GM19035 (cell line): Measurements from ENCODE around the gene PDGFB.

ENCODE experiments used
- ATAC-seq: cut with Tn5 transposase; IDR thresholded peaks from one replicate; pipeline ENCODE4 v1.9.1; 2021; ENCODE audit not compliant: unreplicated experiment

The PDGFB gene

DNA sequence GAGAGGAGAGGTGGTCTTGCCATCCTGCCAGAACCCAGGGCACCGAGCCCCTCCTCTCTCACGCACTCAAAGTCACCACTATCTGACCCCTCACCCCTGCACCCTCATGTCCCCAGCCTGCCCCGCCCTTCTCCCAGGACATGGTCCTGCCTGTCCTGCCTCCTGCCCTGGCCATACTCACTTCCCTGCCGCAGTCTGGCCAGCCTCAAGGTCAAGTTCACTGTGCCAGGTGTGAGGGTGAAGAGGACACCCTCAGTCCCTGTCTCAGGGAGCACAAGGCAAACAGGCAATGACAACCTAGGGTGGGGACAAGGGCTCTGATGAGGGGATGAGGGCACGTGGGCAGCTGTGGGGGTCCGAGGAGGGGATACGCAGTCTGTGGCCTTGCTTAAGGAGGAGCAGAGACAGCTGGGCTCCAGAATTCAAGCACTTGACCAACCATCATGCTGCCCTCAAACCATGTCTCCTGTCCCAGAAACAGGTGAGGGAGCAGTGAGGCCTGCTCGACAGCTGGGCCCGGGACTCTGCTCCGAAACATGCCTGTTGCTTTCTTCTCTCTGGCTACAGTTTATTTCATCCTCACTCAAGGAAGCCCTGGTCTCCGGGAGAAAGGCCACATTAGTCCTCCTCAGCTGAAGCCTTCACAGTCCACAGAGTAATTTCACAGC is 36.6 kb downstream of the PDGFB start:
- ATAC-seq: no peak

DNA sequence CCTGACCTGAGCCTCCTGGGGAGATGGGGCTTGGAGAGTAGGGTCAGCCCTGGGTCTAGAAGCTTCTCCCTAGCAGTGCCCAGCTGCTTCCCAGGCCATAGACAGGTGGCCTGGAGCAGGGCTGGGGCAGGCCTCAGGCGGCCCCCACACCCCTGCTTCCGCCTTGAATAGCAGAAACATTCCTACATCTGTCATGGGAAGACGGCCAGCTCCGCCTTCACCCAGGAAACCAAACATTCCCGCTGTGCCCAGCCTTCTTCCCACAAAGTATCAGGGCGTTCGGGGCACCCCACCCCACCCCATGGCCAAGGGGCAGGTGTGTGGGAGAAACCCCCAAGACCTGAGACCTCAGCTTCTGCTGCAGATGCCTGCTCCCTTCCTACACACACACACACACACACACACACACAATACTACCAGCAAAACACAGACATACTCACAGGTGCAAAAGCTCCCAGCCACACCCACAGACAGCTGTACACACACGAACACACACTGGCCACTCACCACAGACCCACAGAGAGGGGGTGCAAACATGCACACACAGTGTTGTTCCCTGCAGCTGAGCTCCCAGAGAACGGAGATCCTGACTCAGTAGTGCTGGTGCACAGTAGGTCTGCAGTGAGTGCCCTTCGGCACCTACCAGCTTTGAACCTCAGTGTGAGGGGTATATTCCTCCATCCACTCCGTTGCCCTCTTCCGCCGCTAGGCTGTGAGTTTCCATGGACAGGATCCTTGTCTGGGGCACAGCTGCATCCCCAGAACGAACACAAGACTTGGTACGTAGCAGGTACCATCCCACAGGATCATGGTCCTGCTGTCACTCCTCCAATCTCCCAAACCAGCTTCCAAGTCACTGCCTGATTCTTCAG is 37.4 kb downstream of the PDGFB start:
- ATAC-seq: no peak

DNA sequence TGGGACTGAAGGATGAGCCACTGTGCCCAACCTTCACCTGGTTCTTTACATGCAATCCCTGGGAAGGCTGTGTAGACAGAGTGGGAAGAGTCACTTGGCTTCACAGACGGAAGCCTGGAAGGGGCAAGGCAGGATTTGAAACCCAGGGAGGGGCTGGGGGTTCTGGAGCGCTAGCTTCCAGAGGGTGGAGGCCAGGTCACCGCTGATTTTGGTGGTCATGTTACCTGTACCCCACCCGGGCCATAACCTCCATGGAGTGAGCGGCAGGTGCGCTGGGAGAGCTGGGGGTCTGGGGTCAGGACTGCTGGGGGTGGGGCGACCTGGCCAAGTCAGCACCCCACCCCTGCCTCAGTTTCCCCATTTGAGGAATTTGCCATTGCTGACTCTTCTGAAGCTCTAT is 38.3 kb downstream of the PDGFB start:
- ATAC-seq: no peak

DNA sequence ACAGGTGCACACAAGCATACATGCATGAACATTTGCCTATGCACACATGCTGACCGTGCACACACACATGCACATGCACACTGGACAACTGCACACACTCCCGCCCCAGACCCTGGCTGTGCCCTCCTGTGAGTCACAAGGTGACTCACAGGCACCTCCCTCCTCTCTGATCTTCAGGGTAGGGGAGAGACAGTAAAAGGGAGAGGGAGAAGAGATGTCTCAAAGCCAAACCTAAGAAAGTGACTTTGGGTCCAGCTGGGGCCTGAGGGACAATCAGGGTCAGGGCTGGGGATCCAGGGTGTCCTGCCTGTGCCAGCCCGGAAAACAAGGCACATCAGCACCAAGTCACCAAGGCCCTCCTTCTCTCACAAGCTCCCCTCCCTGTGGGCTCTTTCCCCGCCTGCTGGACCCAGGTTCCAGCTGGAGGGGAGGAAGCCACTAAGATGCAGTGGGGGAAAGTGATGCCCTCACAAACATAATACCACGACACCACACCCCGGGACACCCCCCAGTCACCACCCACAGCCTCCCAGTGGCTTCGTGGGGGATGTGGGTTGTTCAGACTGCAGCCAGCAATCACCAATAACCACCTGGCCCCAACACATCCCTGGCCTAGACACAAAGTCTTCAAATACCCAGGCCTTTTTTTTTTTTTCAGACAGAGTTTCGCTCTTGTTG is 39.3 kb downstream of the PDGFB start:
- ATAC-seq: no peak

DNA sequence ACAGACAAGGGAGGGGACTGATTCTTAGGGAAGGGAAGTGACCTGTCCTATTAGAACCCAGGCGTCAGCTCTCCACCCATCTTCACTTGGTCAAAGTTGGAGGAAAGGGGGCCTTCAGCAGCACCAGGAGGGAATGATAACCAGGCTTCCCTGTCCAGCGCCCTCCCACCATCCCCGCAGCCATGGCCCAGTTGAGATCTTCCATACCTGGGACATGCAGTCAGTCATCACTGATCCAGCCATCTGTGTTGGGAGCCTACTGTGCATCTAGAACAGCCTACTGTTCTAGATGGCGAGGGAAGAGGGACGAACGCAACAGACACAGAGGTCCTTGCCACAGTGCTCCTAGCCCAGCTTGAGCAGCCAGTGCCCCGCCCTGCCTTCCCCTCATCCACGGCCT is 40.6 kb downstream of the PDGFB start:
- no peak for ATAC-seq

DNA sequence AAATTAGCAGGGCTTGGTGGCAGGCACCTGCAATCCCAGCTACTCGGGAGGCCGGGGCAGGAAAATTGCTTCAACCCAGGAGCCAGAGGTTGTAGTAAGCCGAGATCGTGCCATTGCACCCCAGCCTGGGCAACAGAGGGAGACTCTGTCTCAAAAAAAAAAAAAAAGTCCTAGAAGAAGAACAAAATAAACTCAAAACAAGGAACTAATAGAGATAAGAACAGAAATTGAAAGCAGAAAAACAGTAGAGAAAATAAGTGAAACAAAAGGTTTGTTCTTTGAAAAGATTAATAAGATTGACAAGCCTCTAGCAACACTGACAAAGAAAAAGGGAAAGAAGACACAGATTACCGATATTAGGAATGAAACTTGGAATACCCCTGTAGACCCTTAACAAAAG is 47.2 kb downstream of the PDGFB start:
- no peak for ATAC-seq

DNA sequence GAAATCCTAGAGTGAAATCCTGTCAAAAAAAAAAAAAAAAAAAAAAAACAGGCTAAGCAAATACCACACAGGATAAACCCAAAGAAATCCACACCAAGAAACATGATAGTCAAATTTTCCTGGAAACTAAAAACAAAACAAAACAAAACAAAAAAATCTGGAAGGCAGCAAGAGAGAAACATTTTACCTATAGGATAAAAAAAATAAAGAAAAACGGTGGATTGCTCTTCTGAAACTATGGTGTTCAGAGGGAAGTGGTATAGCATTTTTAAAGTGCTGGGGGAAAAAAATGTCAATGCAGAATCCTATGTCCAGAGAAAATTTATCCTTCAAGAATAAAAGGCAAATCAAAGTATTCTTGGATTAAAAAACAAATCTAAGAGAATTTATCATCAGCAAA is 50.7 kb downstream of the PDGFB start:
- no peak for ATAC-seq

DNA sequence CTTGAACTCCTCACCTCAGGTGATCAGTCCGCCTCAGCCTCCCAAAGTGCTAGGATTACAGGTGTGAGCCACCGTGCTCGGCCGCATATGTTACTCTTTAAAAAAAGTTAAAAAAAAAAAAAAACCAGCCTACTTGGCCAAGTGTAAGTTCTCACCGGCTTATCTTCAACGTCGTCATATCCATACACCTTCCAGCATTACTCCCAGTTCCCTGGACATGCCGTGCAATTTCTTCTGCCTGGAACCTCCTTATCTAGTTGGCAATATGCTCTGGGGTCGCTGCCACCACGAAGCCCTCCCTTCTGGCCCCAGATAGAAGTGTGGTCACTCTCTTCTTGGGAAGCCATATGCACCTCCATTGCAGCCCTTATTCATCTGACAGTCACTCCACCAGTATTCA is 56.0 kb downstream of the PDGFB start:
- no peak for ATAC-seq

DNA sequence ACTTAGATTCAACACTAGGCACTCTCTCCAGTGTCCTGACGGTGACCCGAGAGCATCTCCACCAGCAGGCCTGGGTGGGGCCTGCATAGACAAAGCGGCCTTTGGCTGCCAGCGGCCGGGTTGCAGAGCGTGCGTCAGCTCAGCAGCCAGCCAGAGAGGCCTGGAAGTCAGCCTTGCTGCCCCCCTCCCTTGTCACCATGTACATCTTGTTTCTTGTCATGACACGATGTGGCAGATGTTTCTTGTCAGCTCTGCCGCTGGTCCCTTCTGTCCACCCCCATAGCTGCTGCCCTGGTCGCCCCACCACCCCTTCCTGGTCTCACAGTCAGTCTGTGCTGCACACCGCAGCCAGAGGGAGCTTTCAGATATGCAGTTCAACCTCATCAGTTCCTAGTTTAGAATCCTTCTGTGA is 59.2 kb downstream of the PDGFB start:
- ATAC-seq: no peak

DNA sequence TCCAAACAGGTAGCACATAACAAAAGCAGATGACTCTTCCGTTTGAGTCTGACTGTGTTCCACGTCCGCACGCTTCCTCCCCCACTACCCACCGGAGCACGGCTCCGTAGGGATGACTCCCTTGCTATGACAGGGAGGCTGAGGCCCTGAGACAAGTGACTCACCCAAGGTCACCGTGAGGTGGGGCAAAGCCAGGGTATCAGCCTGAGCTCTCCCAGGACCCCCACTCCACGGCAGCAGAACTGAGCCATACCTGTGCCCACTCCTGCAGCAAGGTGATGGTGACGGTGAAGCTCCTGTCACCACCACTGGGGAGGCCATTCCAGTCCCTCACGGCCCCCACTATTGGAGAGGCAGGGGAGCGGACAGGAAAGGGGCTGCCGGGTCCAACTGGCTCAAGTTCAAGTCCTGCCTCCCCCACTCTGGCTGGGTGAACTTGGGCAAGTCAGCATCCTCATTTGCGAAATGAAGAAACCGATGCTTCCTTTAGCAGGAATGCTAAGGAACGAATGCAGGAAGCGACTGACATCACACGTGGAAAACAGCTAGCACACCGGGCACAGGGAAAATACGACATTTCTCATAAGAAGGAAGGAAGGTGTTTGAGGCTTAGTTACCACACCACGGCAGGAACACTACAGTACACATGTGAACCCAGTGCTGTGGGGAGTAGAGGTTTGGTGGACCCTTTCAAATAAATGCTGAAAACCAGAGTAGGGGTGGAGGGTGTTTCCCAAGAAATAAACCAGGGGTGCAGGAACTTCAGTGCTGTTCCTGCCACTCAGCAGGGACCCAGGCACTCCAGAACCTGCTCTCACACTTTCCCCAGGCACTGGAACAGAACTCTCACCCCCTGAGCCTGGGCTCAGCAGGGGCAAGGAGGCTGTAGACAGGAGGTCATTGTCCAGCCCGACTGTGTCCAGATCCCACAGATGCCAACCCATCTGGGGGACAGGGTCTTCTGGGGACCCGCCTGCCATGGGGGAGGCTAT is 59.9 kb downstream of the PDGFB start:
- no peak for ATAC-seq

DNA sequence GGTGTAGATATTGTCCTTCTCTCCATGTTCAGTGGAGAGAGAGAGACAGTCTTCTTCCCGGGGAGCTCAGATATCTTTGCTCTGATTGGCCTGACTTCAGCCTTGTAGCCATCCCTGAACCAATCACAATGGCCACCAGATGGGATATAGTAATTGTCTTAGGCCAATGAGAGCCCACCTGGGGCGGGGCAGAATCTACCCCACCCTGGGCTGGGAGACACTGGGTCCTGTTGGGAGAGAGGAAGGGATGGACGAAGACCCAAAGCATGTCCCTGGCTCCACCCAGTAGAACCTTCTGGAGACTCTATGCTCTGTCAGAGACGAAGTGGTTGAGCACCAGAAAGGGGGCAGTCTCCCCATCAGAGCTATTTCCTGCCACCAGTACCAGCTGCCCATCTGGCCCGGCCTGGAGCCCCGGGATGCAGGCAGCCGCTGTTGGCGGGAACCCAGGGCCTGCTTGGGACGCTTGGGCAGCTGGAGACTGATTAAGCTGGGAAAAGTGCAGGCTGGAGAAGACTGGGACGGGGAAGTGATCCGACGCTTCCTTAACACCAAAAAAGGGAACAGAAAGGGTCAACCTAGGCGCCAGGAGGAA is 60.7 kb downstream of the PDGFB start:
- ATAC-seq: no peak

DNA sequence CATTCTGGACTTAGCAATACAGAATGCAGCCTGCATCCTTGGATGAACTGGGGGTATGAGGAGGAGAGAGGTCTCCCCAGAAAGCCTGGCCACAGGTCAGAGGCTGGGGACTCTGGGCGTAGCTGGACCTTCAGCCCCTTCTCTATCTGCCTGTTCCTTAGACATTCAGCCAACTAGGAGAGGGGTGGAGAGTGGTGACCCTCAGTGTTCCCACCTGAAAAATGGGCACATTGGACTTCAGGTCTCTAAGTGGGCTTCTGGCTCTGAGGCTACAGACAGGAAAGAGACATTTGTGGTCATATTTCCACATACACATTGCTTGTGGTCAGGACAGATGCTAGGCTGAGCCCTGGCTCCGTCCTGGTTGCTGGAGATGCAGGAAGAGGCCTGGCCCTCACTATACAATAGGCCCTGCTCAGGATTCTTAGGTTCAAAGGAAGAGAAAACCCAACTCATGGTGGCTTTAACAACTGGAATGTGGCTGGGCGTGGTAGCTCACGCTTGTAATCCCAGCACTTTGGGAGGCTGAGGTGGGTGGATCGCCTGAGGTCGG is 62.2 kb downstream of the PDGFB start:
- ATAC-seq: no peak

DNA sequence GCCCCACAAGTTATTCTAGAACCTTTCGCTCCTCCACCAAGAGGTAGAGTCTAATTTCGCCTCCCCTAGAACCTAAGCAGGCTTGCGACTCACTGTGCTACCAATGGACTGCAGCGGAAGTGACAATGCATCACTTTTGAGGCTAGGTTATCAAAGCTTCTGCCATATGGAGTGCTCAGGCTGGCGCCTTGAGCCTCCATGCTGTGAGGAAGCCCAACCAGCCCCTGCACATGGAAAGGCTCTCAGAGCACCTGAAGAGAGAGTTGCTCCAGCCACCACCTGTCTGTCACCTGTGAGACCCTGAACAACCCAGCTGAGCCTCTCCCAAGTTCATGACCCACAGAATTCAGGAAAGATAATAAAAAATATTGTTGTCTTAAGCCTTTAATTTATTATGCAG is 63.0 kb downstream of the PDGFB start:
- ATAC-seq: no peak

DNA sequence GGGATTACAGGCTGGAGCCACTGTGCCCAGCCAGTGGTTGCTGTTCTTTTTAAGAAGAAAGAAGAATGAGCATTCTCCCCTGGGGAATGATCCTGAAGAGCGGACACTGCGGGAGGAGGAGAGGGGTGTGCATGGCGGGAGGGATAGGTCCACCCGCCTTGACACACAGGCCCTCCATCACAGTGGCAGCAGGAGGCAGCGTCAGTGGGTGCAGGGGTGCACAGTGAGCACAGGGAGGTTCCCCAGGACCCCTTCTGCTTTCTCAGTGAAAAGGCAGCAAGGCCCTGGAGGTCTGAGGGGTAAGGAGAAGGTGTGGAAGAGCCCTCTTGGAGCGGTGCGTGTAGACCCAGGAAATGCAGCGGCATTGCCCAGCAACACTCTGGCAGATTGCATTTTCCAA is 63.4 kb downstream of the PDGFB start:
- no peak for ATAC-seq

DNA sequence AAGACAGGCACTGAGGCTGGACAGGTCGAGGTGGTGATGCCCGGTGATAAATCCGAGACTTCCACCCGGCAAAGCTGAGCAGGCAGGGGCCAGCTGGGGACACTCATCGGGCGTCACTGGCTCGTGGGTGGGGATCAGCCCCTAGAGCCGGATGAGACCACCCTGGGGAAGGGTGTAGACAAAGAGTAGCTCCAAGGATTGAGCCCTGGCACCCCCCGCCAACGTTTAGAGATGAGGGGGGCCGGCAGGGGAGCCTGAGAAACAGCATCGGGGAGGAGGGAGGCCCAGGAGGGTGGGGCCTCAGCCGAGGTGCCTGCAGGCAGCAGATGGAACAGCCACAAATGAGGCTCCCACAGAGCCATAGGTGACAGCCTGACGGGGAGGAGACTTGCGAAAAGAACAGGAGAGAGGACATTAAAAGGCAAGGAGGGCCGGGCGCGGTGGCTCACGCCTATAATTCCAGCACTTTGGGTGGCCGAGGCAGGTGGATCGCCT is 64.9 kb downstream of the PDGFB start:
- no peak for ATAC-seq

DNA sequence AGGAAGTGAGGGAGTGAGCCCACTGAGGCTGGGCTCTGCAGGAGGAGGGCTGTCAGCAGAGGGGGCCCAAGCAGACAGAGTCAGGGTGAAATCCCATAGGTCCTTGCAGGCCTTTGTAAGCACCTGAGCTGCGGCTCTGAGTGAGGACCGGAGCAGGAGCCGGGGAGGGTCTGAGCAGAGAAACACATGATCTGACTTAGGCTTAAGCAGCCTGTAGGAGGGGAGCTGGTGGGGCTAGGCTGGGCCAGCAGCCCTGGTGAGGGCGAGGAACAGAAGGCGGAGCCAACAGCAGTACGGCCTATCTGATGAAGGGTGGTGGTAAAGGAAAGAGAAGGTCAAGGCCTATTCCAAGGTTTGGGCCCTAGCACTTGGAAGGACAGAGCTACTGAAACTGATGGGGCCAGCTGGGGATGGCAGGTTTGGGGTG is 65.4 kb downstream of the PDGFB start:
- ATAC-seq: no peak

DNA sequence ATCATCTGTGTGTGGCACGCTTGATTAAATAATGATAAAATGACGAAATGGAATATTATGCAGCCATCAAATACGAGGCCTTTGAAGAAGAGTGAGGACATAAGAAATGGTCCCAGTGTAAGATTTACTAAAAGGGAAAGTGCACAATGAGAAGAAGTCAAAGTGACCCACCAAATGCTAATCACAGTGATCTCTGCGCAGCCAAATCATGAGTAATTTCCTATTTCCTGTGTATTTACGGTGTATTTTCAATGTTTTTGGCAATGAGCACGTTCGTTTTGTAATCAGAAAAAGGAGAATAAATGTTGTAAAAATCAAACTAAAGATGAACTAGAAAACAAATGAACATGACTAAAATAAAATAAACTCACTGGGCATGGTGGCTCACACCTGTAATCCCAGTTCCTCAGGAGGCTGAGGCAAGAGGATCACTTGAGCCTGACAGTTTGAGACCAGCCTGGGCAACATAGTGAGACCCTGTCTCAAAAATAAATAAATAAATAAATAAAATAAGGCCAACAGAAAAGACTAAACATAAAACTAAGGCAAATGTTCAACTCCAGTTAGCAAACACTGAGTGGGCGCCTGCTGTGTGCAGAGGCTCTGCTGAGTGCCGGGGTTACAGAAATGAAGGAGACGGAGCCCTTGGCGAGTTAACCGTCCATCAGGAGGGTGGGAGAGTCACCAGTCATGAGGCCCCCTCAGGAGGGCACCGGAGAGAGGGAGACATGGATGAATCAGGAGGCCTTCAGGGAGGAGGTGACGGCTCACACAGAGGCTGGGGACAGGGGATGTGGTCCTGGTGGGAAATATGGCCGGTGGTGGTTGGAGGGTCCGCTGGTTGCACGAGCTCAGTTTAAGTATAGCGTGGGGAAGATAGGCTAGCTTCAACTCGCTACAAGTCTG is 66.3 kb downstream of the PDGFB start:
- ATAC-seq: no peak

DNA sequence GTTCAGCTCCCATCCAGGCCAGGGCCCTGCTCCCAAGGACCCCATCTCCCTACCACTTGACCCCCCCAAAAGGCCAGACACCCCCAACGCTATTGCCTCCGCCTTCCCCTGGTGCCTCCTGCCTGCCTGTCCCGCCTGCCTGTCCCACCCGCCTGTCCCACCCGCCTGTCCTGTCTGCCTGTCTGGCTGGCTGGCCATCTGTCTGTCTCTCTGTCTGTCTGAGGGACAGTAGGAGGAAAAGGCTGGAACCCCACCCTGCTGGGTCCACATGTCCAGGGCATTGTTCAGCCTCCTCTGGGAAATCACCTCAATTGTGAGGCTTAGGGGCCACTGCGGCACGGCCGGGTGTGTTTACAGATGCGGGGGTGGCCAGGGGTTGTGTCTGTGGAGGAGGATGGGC is 67.0 kb downstream of the PDGFB start:
- ATAC-seq: no peak

DNA sequence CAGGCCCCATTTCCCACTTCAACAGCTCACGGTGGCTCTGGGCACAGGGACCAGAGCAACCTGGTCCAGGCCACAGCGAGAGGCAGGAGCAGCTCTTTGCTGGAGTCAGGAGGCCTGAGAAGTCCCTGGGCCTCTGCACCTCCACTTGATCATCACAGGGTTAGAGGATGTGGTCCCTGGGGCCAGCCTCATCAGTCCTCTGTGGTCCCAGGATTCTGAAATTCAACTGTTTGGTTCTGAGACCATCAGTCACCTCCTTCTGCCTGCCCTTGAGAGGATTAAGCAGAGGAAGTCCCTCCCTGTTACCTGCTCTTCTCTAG is 67.4 kb downstream of the PDGFB start:
- no peak for ATAC-seq
